GM12892 (cell line): ENCODE results near the gene MTMR2.

Source experiments
- POLR2A ChIP-seq: IDR thresholded peaks from 2 replicates; pipeline ENCODE4 v1.6.1; 2011; ENCODE audit warnings: low read depth, low read length, control low read depth
- POLR2AphosphoS5 ChIP-seq: IDR thresholded peaks from 2 replicates; pipeline ENCODE4 v1.6.1; 2011; ENCODE audit warnings: low read depth, low read length, control low read depth
- TAF1 ChIP-seq: IDR thresholded peaks from 2 replicates; pipeline ENCODE4 v1.6.1; 2011; ENCODE audit warnings: low read depth, mild to moderate bottlenecking, control low read depth, low read length, borderline replicate concordance

DNA sequence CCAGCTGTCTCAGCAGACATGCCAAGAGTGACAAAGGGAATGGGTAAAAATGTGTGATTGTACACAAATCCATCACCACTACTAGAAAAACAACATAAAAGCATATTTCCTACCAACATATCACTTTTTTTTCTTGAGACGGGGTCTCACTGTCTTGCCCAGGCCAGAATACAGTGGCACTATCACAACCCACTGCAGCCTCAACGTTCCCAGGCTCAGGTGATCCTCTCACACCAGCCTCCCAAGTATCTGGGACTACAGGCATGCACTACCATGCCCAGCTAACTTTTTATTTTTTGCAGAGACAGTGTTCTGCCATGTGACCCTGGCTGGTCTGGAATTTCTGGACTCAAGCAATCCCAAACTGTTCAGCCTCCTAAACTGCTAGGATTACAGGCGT is 5.2 kb downstream of the MTMR2 start:
- no peak for TF ChIP-seq TAF1
- no peak for TF ChIP-seq POLR2AphosphoS5
- no peak for TF ChIP-seq POLR2A
